Measurements from ENCODE around the gene TSHR.

- no peak for TF ChIP-seq POLR2A (IDR thresholded peaks at IDR 0.05)
- no peak for TF ChIP-seq POLR2AphosphoS5 (IDR thresholded peaks at IDR 0.05)
Measured at GRCh38 chr14:80951491-80951890, 3.9 kb upstream of the TSHR start.
